HPDE6-E6E7 (cell line): ENCODE results near the gene CDK2.
A peak's percentile ranks its signal among the peaks of the same experiment; 100 is the strongest.

ENCODE experiments used
- DNase-seq: peaks from one replicate; pipeline ENCODE4 v3.0.0; 2011; ENCODE audit warnings: missing footprints; ENCODE audit errors: extremely low spot score

Gene CDK2

DNA sequence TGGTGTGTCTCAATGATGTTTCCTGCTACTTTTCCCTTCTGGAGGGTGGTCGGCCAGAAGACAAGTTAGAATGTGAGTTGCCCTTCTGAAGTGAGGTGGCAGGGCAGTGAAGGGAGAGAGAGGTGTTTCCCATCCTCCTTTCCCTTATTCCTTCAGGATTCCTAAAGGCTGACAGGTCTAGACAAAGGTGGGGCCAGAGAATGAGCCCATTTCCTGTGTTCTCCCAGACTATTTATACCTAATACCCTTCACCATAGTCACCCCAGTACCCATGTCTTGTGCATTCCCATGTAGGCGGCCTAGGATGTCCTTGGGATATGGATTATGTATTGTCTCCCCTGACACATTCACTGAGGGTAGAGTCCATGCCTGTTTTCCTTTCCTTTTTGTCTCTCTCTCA, 28.6 kb upstream of the CDK2 start:
- DNase-seq = no peak

DNA sequence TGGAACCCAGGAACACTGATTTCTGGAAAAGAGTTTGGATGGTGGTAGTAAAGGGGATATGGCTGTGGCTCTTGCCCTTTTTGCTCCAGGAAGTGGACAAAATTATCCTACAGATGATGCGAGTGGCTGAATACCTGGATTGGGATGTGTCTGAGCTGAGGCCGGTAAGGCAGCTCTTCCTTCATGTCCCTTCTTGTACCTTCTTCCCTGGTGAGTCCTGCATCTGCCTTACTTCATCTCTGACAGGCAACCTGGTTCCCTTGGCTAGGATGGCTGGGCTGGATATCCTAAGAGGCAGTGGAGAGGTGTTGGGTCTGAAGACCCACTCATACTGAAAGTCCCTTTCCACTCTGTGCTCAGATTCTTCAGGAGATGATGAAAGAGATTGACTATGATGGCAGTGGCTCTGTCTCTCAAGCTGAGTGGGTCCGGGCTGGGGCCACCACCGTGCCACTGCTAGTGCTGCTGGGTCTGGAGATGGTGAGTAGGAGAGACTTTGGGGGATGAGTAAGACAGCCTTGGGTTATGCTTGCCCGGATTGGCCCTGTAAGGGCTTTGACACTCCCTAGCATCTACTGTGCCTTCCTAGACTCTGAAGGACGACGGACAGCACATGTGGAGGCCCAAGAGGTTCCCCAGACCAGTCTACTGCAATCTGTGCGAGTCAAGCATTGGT, 27.7 kb upstream of the CDK2 start:
- no peak for DNase-seq

DNA sequence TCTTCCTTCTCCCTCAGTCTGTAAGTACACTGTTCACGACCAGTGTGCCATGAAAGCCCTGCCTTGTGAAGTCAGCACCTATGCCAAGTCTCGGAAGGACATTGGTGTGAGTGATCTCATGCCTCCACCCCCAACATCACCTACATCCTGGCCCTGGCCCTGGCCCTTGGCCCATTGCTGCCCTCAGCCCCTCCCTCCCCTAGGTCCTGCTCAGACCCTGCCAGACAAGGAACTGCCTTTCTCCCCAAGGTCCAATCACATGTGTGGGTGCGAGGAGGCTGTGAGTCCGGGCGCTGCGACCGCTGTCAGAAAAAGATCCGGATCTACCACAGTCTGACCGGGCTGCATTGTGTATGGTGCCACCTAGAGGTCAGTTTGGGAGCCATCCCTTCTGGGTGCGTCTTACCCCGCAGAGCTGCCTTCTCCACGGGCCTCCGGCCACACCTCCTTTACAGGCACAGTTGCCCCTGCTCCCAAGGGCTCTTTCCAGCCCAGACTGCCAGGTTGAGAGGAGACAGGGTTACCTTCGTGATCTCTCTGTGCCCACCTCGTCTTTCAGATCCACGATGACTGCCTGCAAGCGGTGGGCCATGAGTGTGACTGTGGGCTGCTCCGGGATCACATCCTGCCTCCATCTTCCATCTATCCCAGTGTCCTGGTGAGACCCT, 26.4 kb upstream of the CDK2 start:
- peak; percentile 85 for DNase-seq

DNA sequence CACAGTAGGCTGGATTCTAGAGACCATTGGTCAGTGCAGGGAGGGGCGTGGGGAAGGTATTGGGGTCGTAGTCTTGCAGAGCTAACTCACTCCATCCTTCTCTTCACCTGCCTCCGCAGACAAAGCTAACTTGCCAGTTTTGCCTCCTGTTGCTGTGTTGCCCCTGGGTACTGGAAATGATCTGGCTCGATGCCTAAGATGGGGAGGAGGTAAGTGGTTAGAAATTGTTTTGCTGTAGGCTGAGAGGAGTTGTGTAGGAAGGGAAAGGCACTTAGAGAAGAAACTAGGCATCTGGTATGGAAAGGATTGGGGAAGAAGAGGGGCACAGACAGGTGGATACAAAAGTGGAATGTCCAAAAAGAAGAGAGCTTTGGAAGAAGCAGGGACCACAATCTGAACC, 24.6 kb upstream of the CDK2 start:
- no peak for DNase-seq

DNA sequence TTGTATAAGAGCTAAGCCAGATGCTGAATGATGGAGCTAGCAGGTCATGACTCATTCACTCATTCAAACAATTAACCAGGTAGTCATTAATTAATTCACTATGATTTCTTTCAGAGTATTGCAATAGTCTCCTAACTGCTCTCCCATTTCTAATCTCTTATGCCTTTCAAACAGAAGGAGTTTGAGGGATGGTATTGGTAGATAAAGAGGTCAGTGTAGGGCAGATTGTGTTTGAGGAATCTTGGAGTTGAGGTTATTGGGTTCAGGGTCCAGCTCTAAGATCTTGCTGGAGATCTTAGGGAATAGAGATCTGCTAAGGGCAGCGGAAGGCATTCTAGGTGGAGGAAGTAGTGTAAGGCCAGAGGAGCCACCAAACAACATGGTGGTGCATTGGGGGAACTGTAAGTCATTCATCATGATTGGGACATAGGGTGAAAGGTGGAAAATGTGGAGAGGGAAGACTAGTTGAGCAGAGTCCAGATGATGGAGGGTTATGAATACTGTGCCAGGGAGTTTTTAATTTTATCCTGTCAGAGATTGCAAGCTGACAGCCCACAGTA, 24.0 kb upstream of the CDK2 start:
- DNase-seq = no peak

DNA sequence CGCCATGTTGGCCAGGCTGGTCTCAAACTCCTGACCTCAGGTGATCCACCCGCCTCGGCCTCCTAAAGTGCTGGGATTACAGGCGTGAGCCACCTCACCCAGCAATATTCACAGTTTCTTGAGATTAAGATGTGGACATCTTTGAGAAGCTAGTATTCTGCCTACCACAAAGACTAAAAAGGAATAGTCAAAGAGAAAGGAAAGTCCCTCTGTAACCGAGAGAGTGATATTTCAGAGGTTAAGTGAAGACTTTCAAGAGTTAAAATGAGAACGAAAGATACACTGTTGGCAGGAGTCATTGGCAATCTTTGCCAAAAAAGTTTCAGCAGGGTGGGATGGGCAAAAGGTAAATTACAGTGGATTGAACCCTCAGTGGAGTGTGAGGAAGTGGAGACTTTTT, 20.1 kb upstream of the CDK2 start:
- no peak for DNase-seq

- no peak for DNase-seq
Measured at GRCh38 chr12:55955344-55955743, 11.3 kb upstream of the CDK2 start.

- DNase-seq = peak; percentile 94
Measured at GRCh38 chr12:55955800-55956508, 10.7 kb upstream of the CDK2 start.

DNA sequence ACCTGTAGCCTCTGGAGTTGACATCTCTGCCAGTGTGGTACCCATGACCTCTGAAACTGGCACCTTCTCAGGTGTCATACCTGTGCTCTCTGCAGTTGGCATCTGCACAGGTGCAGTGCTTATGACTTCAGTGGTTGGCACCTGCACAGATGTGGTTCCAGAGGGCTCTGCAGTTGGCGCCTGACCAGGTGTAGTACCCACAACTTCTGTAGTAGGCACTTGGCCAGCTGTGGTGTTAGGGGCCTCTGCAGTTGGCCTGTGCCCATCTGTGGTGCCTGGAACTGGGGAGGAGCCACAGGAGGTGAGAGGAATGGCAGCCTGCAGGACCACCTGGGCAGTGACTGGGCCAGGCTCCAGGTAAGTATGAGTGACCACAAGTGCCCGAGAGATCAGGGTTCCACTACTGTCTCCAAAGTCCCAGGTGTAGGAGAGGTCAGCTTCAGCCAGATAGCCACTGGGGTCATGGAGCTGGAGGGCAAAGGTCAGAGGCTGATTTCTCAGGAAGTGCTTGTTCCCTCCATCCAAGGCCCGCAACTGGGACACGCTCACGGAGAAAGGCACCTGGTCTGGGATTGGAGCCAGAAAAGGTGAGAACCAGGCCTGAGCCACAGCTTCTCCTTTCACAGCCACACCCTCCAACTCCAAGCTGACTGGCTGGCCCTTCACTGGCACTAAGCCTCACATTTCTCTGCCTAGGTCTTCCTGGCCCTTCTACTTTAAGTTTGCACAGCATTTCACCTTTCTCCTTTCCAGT, 9.3 kb upstream of the CDK2 start:
- no peak for DNase-seq

GRCh38 chr12:55963760-55964159, 2.9 kb upstream of the CDK2 start:
- no peak for DNase-seq

DNA sequence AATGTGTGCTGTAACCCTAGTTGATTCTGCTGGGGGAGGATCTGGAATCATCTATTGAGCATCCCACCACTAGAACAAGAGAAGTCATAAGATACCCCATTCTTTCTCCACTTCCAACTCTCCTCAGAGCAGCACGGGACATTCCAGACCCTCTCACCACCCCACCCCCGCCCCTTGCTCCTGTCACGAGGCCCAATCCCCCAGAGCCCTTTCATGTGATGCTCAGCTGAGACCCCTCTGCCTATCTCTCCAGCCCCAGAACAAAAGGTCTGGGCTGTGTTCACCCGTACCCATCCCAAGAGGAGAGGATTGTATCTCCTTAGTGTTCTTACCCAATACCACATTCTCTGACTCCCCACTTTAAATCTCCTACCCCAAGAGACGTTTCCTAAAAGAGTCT, 1.4 kb upstream of the CDK2 start:
- no peak for DNase-seq

GRCh38 chr12:55965941-55966407, 656 bp upstream of the CDK2 start, which contains the start of gene PMEL:
PMEL (minus strand) TSS chr12:55966042; CDS start chr12:55966011, 31 bp downstream.
- DNase-seq = no peak

DNA sequence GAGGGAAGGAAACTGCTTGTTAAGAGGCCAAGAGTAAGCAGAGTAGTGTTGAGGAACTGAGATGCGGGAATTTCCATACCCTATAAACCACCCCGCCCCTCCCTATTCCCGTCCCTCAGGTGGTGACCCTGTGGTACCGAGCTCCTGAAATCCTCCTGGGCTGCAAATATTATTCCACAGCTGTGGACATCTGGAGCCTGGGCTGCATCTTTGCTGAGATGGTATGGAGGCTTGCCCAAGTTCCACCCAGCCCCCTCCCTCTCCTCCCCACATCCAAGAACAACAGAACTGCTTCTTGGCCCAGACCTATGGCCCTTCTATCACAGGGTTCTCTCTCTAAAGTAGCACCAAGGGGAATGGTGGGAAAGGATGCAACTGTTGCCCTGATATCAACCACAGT, 2.7 kb downstream of the CDK2 start:
- no peak for DNase-seq

GRCh38 chr12:55970775-55971174, 4.1 kb downstream of the CDK2 start:
- DNase-seq = no peak

GRCh38 chr12:55972042-55972441, 5.4 kb downstream of the CDK2 start:
- no peak for DNase-seq

DNA sequence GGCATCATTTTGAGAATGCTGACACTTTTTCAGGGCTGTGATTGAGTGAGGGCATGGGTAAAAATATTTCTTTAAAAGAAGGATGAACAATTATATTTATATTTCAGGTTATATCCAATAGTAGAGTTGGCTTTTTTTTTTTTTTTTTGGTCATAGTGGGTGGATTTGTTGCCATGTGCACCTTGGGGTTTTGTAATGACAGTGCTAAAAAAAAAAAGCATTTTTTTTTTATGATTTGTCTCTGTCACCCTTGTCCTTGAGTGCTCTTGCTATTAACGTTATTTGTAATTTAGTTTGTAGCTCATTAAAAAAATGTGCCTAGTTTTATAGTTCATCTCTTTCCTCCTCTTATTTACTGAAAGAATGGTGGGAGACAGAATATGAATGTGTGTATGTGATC, 5.8 kb downstream of the CDK2 start:
- DNase-seq = no peak

DNA sequence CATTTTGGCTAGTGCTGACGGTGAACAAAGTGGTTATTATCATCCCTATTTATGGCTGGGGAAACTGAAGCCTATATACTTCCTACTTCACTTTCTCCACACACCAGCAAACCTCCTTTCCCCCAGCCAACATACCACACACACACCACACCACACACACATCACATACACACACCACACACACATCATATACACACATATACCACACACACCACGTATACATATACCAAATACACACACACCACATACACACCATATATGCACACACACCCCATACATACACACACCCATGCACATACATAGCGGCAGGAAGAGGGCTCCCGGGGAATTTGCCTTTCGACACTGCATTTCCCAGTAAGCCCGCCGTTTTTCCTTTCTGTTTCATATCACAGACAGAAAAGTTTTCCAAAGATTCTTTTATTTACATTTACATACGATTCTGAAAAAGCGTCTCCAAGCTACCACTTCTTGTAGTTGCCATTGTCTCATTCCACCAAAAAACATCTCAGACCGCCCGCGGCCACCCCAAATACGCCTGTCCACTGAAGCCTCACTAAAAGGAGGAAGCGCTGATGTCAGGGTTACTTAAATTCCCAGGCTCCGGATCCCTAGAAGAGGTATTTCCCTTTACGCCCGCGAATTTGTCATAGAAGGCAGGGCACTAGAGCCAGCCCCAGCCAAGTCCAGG, 6.4 kb downstream of the CDK2 start:
- DNase-seq = no peak

GRCh38 chr12:55973599-55974307, 7.1 kb downstream of the CDK2 start, which contains the start of gene RAB5B:
RAB5B (plus strand) TSS chr12:55974078; CDS start chr12:55986961, 12,883 bp downstream.
- DNase-seq = peak; percentile 97

DNA sequence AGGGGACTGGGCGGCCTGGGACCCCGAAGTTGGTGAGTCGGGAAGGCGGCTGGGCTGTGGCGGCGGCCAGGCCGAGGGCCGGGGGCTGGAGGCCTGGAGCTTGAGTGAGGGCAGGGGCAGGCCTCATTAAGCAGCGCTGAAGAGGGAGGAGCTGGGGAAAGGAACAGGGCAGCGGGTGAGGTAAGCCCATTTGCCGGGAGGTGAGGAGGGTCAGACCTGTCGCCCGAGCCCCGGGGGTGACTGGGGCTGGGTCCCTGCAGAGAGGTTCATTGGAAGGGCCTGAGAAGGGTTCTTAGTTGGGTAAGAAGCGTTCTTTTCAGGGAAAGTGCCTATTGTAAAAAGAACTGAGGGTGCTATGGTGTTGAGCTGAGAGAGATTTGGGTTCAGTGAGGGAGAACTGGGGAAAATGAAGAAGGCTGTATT, 7.7 kb downstream of the CDK2 start:
- DNase-seq = no peak

GRCh38 chr12:55978393-55978792, 11.8 kb downstream of the CDK2 start:
- DNase-seq = no peak
